Measurements from ENCODE around the gene DSG1.
"Not testable (repeated sequence)": the region's sequence is repeated elsewhere in the genome, so short reads cannot be mapped to it uniquely, and the experiment has no call there.

The DSG1 gene

GRCh38 chr18:31317860-31318259 is at the start of gene DSG1:
Gene DSG1 (plus strand): TSS chr18:31318160. CDS start chr18:31318301, 141 bp downstream.
- DNase-seq (ENCODE audit: low spot score): no peak

DNA sequence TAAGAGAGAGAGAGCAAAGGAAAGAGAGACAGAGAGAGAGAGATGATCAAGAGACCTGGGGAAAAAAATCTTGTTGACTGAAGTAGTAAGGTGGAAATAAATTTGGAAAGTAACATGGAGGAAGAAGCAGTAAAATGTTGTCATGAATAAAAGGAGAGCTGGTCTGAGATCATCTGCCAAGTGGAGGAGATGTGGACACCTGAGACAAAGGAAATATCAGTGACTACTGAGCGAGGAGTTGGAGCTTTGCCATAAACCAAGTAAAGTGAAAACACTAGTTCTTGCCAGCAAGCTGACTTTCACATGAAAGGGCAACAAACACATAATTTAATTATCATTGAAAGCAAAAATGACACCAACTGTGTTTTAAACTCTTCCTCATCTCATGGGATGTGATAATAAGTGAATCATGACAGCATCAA is 49.0 kb upstream of the DSG1 start:
- DNase-seq (ENCODE audit: low spot score): no peak

- no peak for DNase-seq (ENCODE audit: low spot score)
Observed at GRCh38 chr18:31269566-31269965, 48.4 kb upstream of the DSG1 start.

GRCh38 chr18:31270578-31270977 is 47.4 kb upstream of the DSG1 start:
- DNase-seq (ENCODE audit: low spot score): no peak

DNA sequence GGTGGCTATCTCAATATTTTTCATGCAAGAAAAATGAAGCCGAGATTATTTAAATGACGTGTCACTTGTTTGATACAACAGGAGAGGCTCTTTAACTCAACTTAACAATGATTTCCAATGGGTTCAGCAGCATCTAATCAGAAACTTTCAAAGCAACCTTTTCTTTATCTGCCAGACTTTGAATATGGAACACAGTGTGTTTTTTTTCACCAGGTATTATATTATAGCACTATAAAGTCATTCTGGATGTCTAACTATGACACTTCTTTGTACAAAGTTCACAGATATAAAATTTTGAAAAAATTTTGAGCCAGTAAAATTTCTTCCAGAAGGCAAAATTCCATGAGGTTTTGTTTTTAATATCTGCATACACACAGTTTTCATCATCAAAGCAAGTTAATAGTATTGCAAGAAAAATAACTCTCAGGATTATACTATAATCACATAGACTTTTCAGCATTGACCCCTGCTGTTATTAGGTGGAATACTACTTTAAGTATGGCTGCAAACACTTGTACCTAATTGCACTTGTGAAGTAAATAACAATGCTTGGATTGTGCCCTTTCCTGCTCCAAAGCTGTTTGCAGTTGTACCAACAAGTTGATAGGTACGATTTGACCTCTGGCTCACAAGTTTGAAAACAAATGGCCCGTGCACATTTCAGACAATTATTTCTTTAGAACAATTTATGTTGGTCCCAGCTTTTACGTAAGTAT is 44.0 kb upstream of the DSG1 start:
- DNase-seq (ENCODE audit: low spot score): no peak

GRCh38 chr18:31274931-31275330 is 43.0 kb upstream of the DSG1 start:
- DNase-seq (ENCODE audit: low spot score): no peak

DNA sequence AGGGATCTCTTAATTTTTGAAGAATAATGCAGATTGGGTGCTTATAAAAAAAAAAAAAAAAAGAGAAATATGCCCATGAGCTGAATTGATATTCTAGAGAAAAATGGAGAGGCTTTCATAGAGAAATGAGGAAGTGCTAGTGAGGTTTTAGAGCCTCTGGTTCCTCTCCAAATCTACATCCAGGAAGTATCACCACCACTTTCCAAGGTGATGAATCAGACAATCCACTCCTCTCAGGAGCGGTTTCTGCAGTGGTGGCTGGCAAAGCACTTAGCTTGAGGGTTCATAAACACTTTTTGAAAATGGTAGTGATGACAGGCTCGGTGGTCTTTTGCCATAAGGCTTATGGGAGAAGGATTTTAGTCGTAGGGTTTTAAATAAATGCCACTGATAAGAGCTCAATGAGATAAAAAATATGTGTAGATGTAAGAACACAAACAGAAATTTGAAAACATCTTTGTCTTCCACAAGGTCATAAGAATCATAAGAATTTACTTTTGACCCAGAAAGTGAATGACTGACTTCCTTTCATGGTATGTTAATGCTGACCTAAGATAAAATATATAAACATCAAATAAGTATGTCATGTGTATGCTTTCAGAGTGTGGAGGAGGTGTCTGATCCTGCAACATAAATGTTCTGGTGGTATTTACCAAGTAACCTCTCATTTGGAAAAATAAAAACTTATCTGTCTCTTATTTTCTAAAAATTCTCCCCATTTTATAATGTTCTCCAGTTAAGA is 42.1 kb upstream of the DSG1 start:
- no peak for DNase-seq (ENCODE audit: low spot score)

DNA sequence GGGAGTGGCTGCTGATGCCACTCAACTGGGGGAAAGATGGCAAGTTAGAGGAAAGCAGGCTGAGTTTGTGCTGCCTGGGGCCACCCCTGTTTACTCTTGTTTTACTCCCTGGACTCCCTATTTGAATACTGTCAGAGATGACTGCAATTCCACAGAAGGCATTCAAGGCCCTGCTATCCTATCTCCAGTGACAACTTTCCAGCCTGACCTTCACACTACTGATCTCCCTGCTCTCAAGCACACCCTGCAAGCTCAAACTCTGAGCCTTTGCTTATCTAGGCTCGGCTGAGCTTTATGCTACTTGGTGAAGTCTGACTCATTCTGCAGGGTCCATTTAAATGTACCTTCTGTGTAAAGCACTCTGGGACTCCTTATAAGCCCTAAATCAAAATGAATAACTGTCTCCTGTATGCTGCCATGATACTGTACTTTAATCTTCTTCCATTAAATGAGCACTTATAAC is 39.3 kb upstream of the DSG1 start:
- DNase-seq (ENCODE audit: low spot score): no peak

GRCh38 chr18:31280502-31280901 is 37.5 kb upstream of the DSG1 start:
- DNase-seq (ENCODE audit: low spot score): no peak

DNA sequence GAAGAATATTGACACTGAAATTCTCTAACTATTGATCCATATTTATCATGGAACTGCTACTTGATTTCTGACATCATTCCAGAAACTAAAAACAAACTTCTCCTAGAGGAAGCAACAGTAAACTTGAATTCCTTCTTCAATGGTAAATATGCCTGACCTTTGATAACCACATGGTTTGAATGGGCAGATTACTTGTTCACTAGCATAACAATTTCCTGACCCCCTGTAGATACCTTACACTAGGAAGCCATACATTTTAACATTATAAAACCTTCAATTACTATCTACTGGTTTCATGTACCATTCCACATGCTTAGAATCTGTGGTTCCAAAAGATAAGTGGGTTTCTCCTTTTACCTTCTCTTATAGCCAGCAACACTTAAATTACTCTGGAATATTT is 36.5 kb upstream of the DSG1 start:
- DNase-seq (ENCODE audit: low spot score): no peak

DNA sequence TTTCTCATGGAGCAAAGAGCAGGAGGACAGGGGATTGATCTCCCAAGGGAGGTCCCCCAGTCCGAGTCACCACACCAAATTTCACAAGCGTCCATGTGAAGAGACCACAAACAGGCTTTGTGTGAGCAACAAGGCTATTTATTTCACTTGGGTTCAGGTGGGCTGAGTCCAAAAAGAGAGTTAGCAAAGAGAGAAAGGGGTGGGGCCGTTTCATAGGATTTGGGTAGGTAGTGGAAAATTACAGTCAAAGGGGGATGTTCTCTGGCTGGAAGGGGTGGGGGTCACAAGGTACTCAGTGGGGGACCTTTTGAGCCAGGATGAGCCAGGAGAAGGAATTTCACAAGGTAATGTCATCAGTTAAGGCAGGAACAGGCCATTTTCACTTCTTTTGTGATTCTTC is 28.5 kb upstream of the DSG1 start:
- not testable (repeated sequence) for DNase-seq (ENCODE audit: low spot score)

DNA sequence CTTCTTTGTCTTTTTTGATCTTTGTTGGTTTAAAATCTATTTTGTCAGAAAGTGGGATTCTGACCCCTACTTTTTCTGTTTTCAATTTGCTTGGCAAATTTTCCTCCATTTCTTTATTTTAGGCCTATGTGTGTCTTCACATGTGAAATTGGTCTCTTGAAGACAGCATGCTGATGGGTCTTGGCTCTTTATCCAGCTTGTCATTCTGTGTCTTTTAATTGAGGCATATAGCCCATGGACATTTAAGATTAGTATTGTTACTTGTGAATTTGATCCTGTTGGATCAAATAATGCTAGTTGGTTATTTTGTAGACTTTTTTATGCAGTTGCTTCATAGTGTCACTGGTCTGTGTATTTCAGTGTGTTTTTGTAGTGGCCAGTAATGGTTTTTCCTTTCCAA is 26.3 kb upstream of the DSG1 start:
- DNase-seq (ENCODE audit: low spot score): no peak

DNA sequence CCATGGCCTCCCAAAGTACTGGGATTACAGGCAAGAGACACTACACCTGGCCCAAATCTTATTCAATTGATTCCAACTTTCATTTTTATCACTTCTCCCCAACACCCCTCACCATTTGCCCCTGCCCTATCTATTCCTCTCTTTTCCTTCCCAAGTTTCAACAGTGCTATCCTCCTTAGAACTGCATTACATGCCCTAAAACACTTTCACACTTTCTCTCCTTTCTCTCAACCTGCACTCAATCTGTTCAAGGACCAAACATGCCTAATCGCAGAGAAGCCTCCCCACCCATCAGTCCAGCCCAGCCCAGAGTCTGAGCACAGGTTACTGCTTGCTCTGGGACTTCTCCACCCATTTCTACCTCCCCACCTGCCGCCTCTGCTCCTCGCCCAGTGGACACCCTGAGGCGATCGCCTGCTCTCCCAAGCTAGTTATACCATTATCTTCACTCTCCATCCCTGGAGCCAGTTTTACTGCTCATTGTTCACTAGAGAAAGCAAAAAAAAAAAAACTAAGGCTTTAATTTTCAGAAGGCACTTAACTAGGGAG is 23.7 kb upstream of the DSG1 start:
- DNase-seq (ENCODE audit: low spot score): no peak

DNA sequence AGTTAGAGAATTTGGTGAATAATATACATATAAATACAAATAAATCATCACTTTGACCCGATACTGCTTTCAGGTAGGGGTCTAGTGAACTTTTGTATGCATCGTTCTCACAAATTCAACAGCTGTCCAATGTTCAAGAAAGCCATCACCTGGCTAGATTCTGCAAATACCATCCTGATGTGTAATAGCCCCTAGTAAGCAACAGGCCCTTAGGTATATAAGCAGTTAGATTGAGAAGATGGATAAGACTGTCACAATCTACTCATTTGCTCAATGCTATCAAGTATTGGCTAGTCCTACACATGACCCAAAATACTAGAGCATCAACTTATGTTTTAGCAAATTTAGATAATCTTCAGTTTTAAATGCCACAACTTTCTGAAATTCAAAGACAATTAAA is 20.7 kb upstream of the DSG1 start:
- no peak for DNase-seq (ENCODE audit: low spot score)

- DNase-seq (ENCODE audit: low spot score): no peak
Observed at GRCh38 chr18:31301201-31301655, 16.7 kb upstream of the DSG1 start.

GRCh38 chr18:31302991-31303390 is 15.0 kb upstream of the DSG1 start:
- no peak for DNase-seq (ENCODE audit: low spot score)

GRCh38 chr18:31303771-31304170 is 14.2 kb upstream of the DSG1 start:
- DNase-seq (ENCODE audit: low spot score): no peak

- DNase-seq (ENCODE audit: low spot score): no peak
Observed at GRCh38 chr18:31309115-31309514, 8.8 kb upstream of the DSG1 start.

DNA sequence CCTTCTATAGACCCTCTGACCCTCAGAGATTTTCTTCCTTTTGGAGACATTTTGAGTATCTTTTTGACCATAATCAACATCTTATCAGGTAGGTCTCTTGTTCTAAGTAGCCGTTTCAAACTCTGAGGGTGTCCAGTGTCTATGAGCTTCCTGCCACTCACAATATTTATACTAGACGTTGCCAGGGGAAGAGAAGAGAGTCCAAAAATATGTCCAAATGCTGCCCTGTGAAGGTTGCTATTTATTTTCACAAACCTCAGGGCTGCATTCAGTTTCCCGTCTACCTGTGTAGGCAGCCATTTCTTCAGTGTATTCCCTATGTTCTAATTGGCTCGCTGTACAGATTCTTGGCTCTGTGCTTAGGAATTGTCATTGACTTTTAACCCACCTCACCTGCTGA is 986 bp upstream of the DSG1 start:
- DNase-seq (ENCODE audit: low spot score): no peak

DNA sequence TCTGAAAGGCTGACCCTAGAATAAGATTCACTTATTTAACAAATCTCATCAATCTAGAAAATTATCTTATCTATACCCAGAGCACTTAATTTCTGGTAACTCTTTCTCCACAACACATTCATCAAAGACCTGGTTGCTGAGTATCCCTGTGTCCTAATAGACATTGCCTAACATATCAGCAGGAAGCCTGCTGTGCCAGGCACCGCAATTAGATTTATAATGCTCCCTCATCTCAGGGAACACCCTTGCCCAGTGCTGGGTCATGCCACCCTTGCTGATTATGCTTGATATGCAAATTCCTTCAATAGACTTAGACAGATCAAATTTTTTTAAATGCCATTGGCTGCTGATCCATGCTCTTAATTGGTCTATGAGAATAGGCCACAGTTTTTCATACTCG is 3.8 kb downstream of the DSG1 start:
- DNase-seq (ENCODE audit: low spot score): no peak

- DNase-seq (ENCODE audit: low spot score): no peak
Observed at GRCh38 chr18:31325051-31325450, 7.1 kb downstream of the DSG1 start.

GRCh38 chr18:31329787-31330438 is 12.0 kb downstream of the DSG1 start:
- DNase-seq (ENCODE audit: low spot score): no peak

DNA sequence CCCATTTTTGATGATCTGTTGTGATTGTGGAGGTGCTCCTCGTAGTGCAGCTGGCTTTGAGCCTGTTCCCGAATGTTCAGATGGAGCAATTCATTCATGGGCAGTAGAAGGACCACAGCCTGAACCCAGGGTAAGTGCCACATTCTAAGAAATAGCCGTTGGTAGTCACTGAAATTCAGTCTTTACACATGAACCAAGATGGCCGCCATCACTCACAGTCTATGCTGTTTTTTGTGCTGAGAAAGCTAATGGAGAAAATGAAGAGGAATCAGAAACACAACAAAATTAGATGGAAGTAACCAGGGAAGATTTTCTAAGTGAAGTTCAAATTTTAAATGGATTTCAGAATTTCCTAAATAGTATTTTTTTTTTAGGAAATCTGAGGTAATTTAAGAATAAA is 25.5 kb downstream of the DSG1 start:
- no peak for DNase-seq (ENCODE audit: low spot score)
